A549 treated with GW870086 at 1 μM for 4 hours (cell line): ENCODE data around the gene C17orf58. TPM values are rescaled to one million over a fixed set of nuclear protein-coding genes. Genes with fewer than 3 reads are reported as not detected.

Experiments
- total RNA-seq: library from RNA; stranded (reverse); fragments of 200-300 nt; extraction: Qiagen RNA extraction; gene quantifications from 5 replicates; pipeline ENCODE4 v1.2.3, GENCODE V29; 2022; ENCODE audit warnings: low read depth

The C17orf58 gene
- 16.5 to 21.1 TPM (median 20.7 TPM) in 5 replicates for total RNA-seq

DNA sequence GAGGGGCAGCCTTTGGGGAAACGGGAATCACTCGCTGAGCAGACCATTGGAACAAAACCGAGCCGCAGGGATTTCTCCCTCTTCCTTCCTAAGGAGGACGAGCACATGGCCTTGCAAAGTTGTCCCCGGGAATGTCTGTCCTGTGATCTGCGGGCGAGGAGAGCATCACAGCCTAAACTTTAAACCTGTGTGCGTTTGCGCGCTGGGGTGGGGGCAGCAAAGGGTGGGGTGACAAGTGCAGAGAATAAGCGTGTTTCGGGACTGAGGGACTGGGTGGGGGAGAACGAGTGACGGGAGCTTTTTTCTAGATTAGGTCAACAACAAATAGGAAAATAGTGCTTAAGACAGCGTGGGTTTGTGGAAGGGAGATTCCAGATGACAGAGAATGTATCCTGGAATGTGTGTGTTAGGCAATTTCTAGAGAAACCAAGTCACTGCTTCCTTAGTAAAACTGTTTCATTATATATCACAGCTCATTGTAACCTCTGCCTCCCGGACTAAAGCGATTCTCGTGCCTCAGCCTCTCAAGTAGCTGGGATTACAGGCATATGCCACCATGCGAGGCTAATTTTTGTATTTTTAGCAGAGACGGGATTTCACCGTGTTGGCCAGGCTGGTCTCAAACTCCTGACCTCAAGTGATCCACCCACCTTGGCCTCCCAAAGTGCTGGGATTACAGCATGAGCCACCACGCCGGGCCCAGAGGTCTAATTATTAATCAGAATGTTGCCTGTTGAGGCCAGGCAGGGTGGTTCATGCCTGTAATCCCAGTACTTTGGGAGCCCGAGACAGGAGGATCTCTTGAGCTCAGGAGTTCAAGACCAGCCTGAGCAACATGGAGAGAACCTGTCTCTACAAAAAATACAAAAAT is at the start of gene C17orf58:
Gene C17orf58 (minus strand): TSS at position 169 of the 871 bp plus-strand sequence. CDS start 271 bp downstream, outside the sequence.

DNA sequence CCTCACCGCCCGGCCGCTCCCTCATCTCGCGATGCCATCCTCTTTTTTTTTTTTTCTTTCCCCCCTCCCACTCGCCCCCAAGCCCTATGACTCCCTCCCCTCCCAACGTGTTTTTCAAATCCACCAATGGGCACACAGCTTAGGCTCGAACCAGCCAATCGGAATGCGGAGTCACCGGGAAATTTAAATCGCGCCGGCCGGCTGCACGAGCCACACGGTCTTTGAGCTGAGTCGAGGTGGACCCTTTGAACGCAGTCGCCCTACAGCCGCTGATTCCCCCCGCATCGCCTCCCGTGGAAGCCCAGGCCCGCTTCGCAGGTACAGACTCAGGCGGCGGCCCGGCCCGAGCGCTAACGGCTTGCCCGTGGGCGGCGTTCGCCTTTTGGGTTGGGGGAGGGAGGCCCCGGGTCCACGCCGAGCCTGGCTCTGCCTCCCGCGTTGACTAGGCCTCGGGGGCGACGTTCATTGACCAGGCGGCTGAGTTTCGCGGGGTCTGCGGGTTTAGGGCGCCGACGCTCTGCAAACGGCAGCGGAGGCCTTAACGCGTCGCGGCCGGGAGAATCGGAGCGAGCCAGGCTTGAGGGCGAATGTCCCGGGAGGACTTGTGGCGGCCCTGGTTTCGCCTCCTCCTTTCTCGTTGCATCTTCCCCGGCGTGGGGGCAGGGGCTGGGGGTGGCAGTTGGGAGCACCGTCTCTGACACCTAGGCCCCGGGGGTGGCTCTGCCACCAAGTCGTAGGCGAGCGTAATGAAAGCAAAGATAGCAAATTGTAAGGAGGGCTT is 39.4 kb upstream of the C17orf58 start, which contains the start of gene KPNA2:
Gene KPNA2 (plus strand): TSS at position 213 of the 781 bp plus-strand sequence. CDS start 1,398 bp downstream, outside the sequence.

Other genes with a start within 250 kb of the C17orf58 start
- gene BPTF, start 171.0 kb downstream of the C17orf58 start, total RNA-seq = 32.7 to 39.9 TPM (median 37.0 TPM) in 5 replicates
- 445 to 497 TPM (median 462 TPM) in 5 replicates for gene KPNA2, start 39.3 kb upstream of the C17orf58 start, total RNA-seq